Prostate gland (tissue), 2 donors: ENCODE measurements around the gene SP9.

Experiments
- POLR2A ChIP-seq: fragments of 450-650 bp; IDR thresholded peaks from one replicate; pipeline ENCODE4 v1.6.1; 2016; ENCODE audit warnings: antibody characterized with exemption, mild to moderate bottlenecking
- POLR2AphosphoS5 ChIP-seq: sonication (generic); formaldehyde crosslinking; IDR thresholded peaks from one replicate; pipeline ENCODE4 v1.6.1; 2017; ENCODE audit warnings: antibody characterized with exemption
- TF ChIP-seq, protein P1 (sequence below), 4 experiments: fragments of 200-600 bp in 2 of 4; fragments of 450-650 bp in 2 of 4; sonication (generic) in 2 of 4; IDR thresholded peaks; 1 replicate in 3 of 4; 2 replicates in 1 of 4; pipeline ENCODE4 v1.5.1; 2016 to 2019; ENCODE audit warnings: antibody characterized with exemption in 4 of 4, mild to moderate bottlenecking in 2 of 4, moderate library complexity in 2 of 4

DNA sequence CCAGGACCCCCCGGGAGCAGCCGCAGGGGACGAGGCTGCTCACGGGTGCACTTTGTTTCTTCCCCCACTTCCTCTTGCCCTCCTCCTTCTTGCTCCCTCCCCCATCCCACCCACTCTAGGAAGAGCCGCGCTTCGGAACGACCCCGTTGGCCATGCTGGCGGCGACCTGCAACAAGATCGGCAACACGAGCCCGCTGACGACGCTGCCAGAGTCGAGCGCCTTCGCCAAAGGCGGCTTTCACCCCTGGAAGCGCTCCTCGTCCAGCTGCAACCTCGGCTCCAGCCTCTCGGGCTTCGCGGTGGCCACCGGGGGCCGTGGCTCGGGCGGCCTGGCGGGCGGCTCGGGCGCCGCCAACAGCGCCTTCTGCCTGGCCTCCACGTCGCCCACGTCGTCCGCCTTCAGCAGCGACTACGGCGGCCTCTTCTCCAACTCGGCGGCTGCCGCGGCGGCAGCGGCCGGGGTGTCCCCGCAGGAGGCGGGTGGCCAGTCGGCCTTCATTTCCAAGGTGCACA is 1.3 kb downstream of the SP9 start:
- TF ChIP-seq, protein P1, sequence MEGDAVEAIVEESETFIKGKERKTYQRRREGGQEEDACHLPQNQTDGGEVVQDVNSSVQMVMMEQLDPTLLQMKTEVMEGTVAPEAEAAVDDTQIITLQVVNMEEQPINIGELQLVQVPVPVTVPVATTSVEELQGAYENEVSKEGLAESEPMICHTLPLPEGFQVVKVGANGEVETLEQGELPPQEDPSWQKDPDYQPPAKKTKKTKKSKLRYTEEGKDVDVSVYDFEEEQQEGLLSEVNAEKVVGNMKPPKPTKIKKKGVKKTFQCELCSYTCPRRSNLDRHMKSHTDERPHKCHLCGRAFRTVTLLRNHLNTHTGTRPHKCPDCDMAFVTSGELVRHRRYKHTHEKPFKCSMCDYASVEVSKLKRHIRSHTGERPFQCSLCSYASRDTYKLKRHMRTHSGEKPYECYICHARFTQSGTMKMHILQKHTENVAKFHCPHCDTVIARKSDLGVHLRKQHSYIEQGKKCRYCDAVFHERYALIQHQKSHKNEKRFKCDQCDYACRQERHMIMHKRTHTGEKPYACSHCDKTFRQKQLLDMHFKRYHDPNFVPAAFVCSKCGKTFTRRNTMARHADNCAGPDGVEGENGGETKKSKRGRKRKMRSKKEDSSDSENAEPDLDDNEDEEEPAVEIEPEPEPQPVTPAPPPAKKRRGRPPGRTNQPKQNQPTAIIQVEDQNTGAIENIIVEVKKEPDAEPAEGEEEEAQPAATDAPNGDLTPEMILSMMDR (IDR thresholded peaks at IDR 0.05) = no peak
- TF ChIP-seq POLR2A = no peak
- no peak for TF ChIP-seq POLR2AphosphoS5
